GM21360 (cell line): Measurements from ENCODE around the gene PUS1.
A peak's percentile ranks its signal among the peaks of the same experiment; 100 is the strongest.

Experiments
- ATAC-seq: cut with Tn5 transposase; IDR thresholded peaks from one replicate; pipeline ENCODE4 v1.9.1; 2021; ENCODE audit warnings: mild to moderate bottlenecking, moderate library complexity; ENCODE audit not compliant: unreplicated experiment

The PUS1 gene

GRCh38 chr12:131915000-131915689 is 13.9 kb upstream of the PUS1 start:
- no peak for ATAC-seq

GRCh38 chr12:131915823-131916222 is 13.3 kb upstream of the PUS1 start:
- ATAC-seq = no peak

GRCh38 chr12:131916306-131917138 is 12.6 kb upstream of the PUS1 start:
- no peak for ATAC-seq

GRCh38 chr12:131917139-131917710 is 11.9 kb upstream of the PUS1 start:
- no peak for ATAC-seq

- ATAC-seq = no peak
Observed at GRCh38 chr12:131917711-131918306, 11.3 kb upstream of the PUS1 start.

GRCh38 chr12:131918311-131919050 is 10.6 kb upstream of the PUS1 start:
- no peak for ATAC-seq

GRCh38 chr12:131919051-131919347 is 10.1 kb upstream of the PUS1 start:
- no peak for ATAC-seq

GRCh38 chr12:131919366-131920156 is 9.5 kb upstream of the PUS1 start:
- no peak for ATAC-seq

- no peak for ATAC-seq
Observed at GRCh38 chr12:131920157-131920508, 8.9 kb upstream of the PUS1 start.

- no peak for ATAC-seq
Observed at GRCh38 chr12:131920902-131921840, 7.9 kb upstream of the PUS1 start.

- ATAC-seq = no peak
Observed at GRCh38 chr12:131921866-131922769, 7.0 kb upstream of the PUS1 start.

- ATAC-seq = no peak
Observed at GRCh38 chr12:131922772-131923171, 6.3 kb upstream of the PUS1 start.

GRCh38 chr12:131923260-131923659 is 5.8 kb upstream of the PUS1 start:
- ATAC-seq = peak; percentile 70

GRCh38 chr12:131927110-131928079 is 1.7 kb upstream of the PUS1 start:
- ATAC-seq = no peak

- ATAC-seq = peak; percentile 1
Observed at GRCh38 chr12:131928080-131928710, 881 bp upstream of the PUS1 start.

- ATAC-seq = no peak
Observed at GRCh38 chr12:131929581-131930456, 743 bp downstream of the PUS1 start.
